Measurements from ENCODE around the gene LAMA2. TPM values are rescaled to one million over a fixed set of nuclear protein-coding genes. Genes with fewer than 3 reads are reported as not detected.

Gene LAMA2
- total RNA-seq, 4 donors from 2014 or later: 61.5 to 154 (median 103) TPM

DNA sequence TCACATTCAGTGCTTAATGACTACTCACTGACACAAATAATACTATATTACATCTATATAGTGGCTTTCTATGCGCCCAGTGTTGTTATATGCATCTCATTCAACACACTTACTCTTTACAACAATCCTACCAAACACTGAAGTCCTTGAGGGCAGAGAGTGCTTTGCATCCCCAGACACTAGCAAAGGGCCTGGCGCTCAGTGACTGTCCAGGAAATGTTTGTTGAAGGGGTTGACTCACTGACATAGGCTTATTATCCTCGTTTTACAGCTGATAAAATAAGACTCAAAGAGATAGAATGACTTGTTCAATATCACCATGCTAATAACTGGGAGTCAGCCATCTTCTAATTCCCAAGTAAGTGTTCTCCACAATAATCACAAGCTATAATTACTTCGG lies 663.8 kb downstream of the LAMA2 start:
- no peak for DNase-seq
- H3K27me3 ChIP-seq: no peaks in the 10 kb centered on the region
- TF ChIP-seq, protein P1, sequence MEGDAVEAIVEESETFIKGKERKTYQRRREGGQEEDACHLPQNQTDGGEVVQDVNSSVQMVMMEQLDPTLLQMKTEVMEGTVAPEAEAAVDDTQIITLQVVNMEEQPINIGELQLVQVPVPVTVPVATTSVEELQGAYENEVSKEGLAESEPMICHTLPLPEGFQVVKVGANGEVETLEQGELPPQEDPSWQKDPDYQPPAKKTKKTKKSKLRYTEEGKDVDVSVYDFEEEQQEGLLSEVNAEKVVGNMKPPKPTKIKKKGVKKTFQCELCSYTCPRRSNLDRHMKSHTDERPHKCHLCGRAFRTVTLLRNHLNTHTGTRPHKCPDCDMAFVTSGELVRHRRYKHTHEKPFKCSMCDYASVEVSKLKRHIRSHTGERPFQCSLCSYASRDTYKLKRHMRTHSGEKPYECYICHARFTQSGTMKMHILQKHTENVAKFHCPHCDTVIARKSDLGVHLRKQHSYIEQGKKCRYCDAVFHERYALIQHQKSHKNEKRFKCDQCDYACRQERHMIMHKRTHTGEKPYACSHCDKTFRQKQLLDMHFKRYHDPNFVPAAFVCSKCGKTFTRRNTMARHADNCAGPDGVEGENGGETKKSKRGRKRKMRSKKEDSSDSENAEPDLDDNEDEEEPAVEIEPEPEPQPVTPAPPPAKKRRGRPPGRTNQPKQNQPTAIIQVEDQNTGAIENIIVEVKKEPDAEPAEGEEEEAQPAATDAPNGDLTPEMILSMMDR (IDR thresholded peaks at IDR 0.05): no peak
- TF ChIP-seq POLR2A (IDR thresholded peaks at IDR 0.05): no peak
- no peak overlapping the region for H3K4me3 ChIP-seq
- no peaks in the 10 kb centered on the region for H3K9me3 ChIP-seq
- no peak overlapping the region for H3K27ac ChIP-seq
- intact Hi-C loops (cut with DNase I; ENCODE audit: low total_unique reads): no loop called here
- no peaks in the 10 kb centered on the region for H3K4me1 ChIP-seq
- no peaks in the 10 kb centered on the region for H3K36me3 ChIP-seq

DNA sequence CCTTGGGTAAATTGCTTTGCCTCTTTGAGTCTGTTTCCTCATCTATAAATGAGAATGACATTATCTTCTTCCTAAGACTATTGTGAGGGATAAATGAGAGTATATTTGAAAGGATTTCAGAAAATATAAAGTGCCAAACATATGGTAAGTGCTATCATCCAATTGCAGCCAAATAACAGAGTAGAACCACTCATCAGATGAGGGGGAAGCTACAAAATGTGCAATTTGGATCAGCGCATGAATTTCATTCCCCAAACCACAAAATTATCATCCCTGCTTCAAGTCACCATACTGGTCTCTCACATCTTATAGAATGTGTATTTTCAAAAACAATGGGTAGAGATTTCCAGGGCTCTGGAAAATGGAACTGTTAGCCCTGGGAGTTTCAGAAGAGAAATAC lies 668.5 kb downstream of the LAMA2 start:
- DNase-seq: no peak
- TF ChIP-seq POLR2A (IDR thresholded peaks at IDR 0.05): no peak
- TF ChIP-seq, protein P1 (IDR thresholded peaks at IDR 0.05): no peak
- intact Hi-C loops (cut with DNase I; ENCODE audit: low total_unique reads): no loop called here

DNA sequence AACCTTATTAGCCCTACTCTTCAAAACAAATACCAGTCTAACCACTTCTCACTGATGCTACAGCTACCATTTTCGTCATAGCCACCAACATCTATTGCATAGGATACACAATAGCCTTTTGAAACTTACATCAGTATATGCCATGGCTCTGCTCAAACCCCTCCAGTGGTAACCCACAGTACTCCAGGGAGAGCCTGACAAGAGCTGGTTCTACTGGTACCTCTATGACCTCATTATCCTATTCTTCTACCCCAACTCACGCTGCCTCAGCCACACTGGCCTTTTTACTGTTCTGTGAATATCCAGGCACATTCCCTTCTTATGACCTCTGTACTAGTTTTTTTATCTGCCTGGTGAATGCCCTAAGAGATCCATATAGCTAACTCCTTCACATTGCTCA lies 669.5 kb downstream of the LAMA2 start:
- H3K27me3 ChIP-seq: no peaks in the 10 kb centered on the region
- H3K27ac ChIP-seq: no peak overlapping the region
- no peak for TF ChIP-seq POLR2A (IDR thresholded peaks at IDR 0.05)
- TF ChIP-seq, protein P1 (IDR thresholded peaks at IDR 0.05): no peak
- no peaks in the 10 kb centered on the region for H3K36me3 ChIP-seq
- no peak for DNase-seq
- H3K4me1 ChIP-seq: no peaks in the 10 kb centered on the region
- no peaks in the 10 kb centered on the region for H3K9me3 ChIP-seq
- intact Hi-C loops (cut with DNase I; ENCODE audit: low total_unique reads): no loop called here
- no peak overlapping the region for H3K4me3 ChIP-seq

More for the DNA sequence above, 668.5 kb downstream of the LAMA2 start:
- H3K27me3 ChIP-seq: no peaks in the 10 kb centered on the region
- no peaks in the 10 kb centered on the region for H3K36me3 ChIP-seq
- no peaks in the 10 kb centered on the region for H3K9me3 ChIP-seq
- H3K27ac ChIP-seq: no peak overlapping the region
- no peaks in the 10 kb centered on the region for H3K4me1 ChIP-seq
- no peak overlapping the region for H3K4me3 ChIP-seq

DNA sequence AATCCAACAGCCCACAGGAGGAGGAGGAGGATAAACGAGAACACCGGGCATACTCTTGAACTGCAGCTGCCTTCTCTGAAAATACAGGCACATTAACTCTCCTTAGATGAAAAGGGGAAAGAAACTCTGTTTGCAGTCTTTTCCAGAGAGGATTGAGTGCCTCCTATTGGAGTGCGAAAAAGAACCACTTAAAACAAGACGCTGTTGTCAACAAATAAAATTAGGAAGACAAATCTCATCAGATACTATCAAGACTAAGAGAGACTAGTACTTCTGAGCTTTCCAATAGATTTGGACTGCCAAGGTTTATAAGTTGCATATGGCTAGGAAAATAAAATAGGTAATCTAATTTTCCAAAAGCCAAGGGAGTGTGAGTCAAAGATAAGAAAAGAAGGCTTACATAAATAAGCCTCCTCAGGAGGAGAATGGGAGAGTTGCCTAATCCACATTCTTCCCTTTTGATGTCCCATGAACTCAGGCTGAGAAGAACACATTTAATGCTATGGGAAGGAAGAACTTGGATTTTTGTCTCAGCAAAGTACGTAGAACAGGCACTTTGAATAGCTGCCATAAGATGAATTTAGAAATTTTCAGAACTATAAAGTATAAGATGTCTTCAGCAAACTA lies 672.4 kb downstream of the LAMA2 start:
- no peak overlapping the region for H3K27ac ChIP-seq
- no peaks in the 10 kb centered on the region for H3K4me1 ChIP-seq
- H3K36me3 ChIP-seq: no peaks in the 10 kb centered on the region
- H3K4me3 ChIP-seq: no peak overlapping the region
- no peak for DNase-seq
- TF ChIP-seq POLR2A (IDR thresholded peaks at IDR 0.05): no peak
- TF ChIP-seq, protein P1 (IDR thresholded peaks at IDR 0.05): no peak
- no peaks in the 10 kb centered on the region for H3K9me3 ChIP-seq
- no peaks in the 10 kb centered on the region for H3K27me3 ChIP-seq
- intact Hi-C loops (cut with DNase I; ENCODE audit: low total_unique reads): no loop called here

DNA sequence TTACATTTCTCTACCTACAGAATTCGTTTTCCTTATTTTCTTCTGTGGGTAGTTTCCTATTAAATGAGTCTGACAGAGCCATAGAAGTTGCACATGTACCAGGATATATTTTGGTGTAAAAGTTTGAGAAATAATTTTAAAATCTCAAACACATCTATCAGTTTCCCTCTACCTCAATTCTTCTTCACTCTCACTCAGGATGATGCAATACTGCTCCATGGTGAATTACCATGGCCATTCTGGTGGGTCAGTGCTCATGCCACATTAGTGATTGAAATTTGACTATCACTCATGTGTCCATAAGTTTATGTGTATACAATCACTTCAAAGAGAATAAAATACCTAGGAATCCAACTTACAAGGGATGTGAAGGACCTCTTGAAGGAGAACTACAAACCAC lies 675.3 kb downstream of the LAMA2 start:
- DNase-seq: no peak
- TF ChIP-seq POLR2A (IDR thresholded peaks at IDR 0.05): no peak
- TF ChIP-seq, protein P1 (IDR thresholded peaks at IDR 0.05): no peak
- Histone ChIP-seq H3K27ac (no peak overlapping the region), H3K27me3 (no peaks in the 10 kb centered on the region), H3K4me3 (no peak overlapping the region), H3K4me1 (no peaks in the 10 kb centered on the region), H3K36me3 (no peaks in the 10 kb centered on the region), H3K9me3 (no peaks in the 10 kb centered on the region)
- intact Hi-C loops (cut with DNase I; ENCODE audit: low total_unique reads): no loop called here

Measured in uterus (tissue), 4 donors.